NT2/D1 (cell line): ENCODE measurements around the gene GDNF.

Experiments used
- SUZ12 ChIP-seq: IDR thresholded peaks from 2 replicates; pipeline ENCODE4 v1.6.1; 2011; ENCODE audit not compliant: insufficient read length, insufficient read depth; ENCODE audit errors: extremely low read depth
- ZNF274 ChIP-seq: IDR thresholded peaks from 2 replicates; pipeline ENCODE4 v1.6.1; 2011; ENCODE audit warnings: mild to moderate bottlenecking, low read depth, low read length

GRCh38 chr5:37847978-37848425 lies 8.2 kb upstream of the GDNF start:
- TF ChIP-seq SUZ12 (no peak), ZNF274 (no peak)
